Uterus (tissue), 4 donors: Measurements from ENCODE around the gene RUNDC3A. TPM values are rescaled to one million over a fixed set of nuclear protein-coding genes. Genes with fewer than 3 reads are reported as not detected.

Experiments
- DNase-seq, 2 donors: peaks; one replicate each; pipeline ENCODE4 v3.0.0-alpha.2; 2019 to 2020
- H3K27ac ChIP-seq, 2 donors: fragments of 200-600 bp; sonication (generic); 1 replicate in 1 of 2; 2 replicates in 1 of 2; pipeline ENCODE4 v1.5.1; 2016 to 2018
- H3K27me3 ChIP-seq, 2 donors: fragments of 200-600 bp; sonication (generic); one replicate each; pipeline ENCODE4 v1.5.1; 2018 to 2019; ENCODE audit warnings: control low read depth in 1 of 2
- H3K36me3 ChIP-seq, 2 donors: fragments of 200-600 bp; sonication (generic); one replicate each; pipeline ENCODE4 v1.5.1; 2019; ENCODE audit warnings: control low read depth in 1 of 2
- H3K4me1 ChIP-seq, 2 donors: fragments of 200-600 bp; sonication (generic); one replicate each; pipeline ENCODE4 v1.5.1; 2018 to 2019; ENCODE audit warnings: control low read depth in 1 of 2
- H3K4me3 ChIP-seq, 2 donors: fragments of 200-600 bp; sonication (generic); 1 replicate in 1 of 2; 2 replicates in 1 of 2; pipeline ENCODE4 v1.5.1; 2018 to 2019; ENCODE audit warnings: mild to moderate bottlenecking in 1 of 2
- H3K9me3 ChIP-seq, 2 donors: fragments of 200-600 bp; sonication (generic); one replicate each; pipeline ENCODE4 v1.5.1; 2019; ENCODE audit warnings: control low read depth in 1 of 2
- CTCF ChIP-seq, 4 experiments: fragments of 200-600 bp in 2 of 4; fragments of 450-650 bp in 2 of 4; sonication (generic) in 2 of 4; IDR thresholded peaks; one replicate each; pipeline ENCODE4 v1.5.1; 2016 to 2019; ENCODE audit warnings: antibody characterized with exemption in 4 of 4, mild to moderate bottlenecking in 2 of 4, moderate library complexity in 1 of 4
- POLR2A ChIP-seq, 2 donors: fragments of 450-650 bp; IDR thresholded peaks; one replicate each; pipeline ENCODE4 v1.6.1; 2016; ENCODE audit warnings: antibody characterized with exemption in 2 of 2, mild to moderate bottlenecking in 1 of 2, moderate library complexity in 1 of 2
- intact Hi-C: fragments of 100-400 bp; cut with DNase I; formaldehyde crosslinking; loops from one replicate; pipeline ENCODE4 v1.15.1; 2023; ENCODE audit warnings: low total_unique reads
- total RNA-seq, 4 donors: library from RNA; depleted of rRNA in 3 of 4; stranded (reverse); fragments of >200 nt in 3 of 4; gene quantifications; one replicate each; pipeline versions ENCODE4 v1.1.0 to v1.2.4, GENCODE V29; 2014 to 2023
- donor health status: DM: yes; HTN: yes; CAD: no.

The RUNDC3A gene
- total RNA-seq, 4 donors from 2014 or later: 0.69 TPM; not detected in 3

- Histone ChIP-seq H3K36me3 (no peaks in the 10 kb centered on the region), H3K4me3 (no peak overlapping the region), H3K9me3 (no peaks in the 10 kb centered on the region), H3K27ac (no peak overlapping the region), H3K4me1 (no peaks in the 10 kb centered on the region), H3K27me3 (no peaks in the 10 kb centered on the region)
- no peak for TF ChIP-seq POLR2A (IDR thresholded peaks at IDR 0.05)
- TF ChIP-seq CTCF (IDR thresholded peaks at IDR 0.05): no peak
- intact Hi-C loops: no loop called here
- DNase-seq: no peak
Measured at GRCh38 chr17:44283344-44284023, 24.9 kb upstream of the RUNDC3A start.

- TF ChIP-seq POLR2A (IDR thresholded peaks at IDR 0.05): no peak
- no peak for TF ChIP-seq CTCF (IDR thresholded peaks at IDR 0.05)
- Histone ChIP-seq H3K36me3 (no peaks in the 10 kb centered on the region), H3K4me1 (no peaks in the 10 kb centered on the region), H3K27ac (no peak overlapping the region), H3K4me3 (no peak overlapping the region), H3K9me3 (no peaks in the 10 kb centered on the region), H3K27me3 (no peaks in the 10 kb centered on the region)
- intact Hi-C loops: no loop called here
- DNase-seq: no peak
Measured at GRCh38 chr17:44284024-44284400, 24.4 kb upstream of the RUNDC3A start.

- no peaks in the 10 kb centered on the region for H3K36me3 ChIP-seq
- H3K4me1 ChIP-seq: no peaks in the 10 kb centered on the region
- no peak for DNase-seq
- no peak for TF ChIP-seq POLR2A (IDR thresholded peaks at IDR 0.05)
- TF ChIP-seq CTCF (IDR thresholded peaks at IDR 0.05): no peak
- no peaks in the 10 kb centered on the region for H3K9me3 ChIP-seq
- intact Hi-C loops: no loop called here
- H3K4me3 ChIP-seq: no peak overlapping the region
- no peak overlapping the region for H3K27ac ChIP-seq
- no peaks in the 10 kb centered on the region for H3K27me3 ChIP-seq
Measured at GRCh38 chr17:44287651-44288050, 20.8 kb upstream of the RUNDC3A start.

GRCh38 chr17:44293509-44294226, 14.7 kb upstream of the RUNDC3A start:
- intact Hi-C loops: no loop called here
- no peaks in the 10 kb centered on the region for H3K4me1 ChIP-seq
- no peak for TF ChIP-seq POLR2A (IDR thresholded peaks at IDR 0.05)
- no peak for TF ChIP-seq CTCF (IDR thresholded peaks at IDR 0.05)

GRCh38 chr17:44297975-44298374, 10.4 kb upstream of the RUNDC3A start:
- no peak for DNase-seq
- Histone ChIP-seq H3K9me3 (no peaks in the 10 kb centered on the region), H3K4me1 (no peaks in the 10 kb centered on the region), H3K27ac (no peak overlapping the region), H3K4me3 (no peak overlapping the region), H3K27me3 (no peaks in the 10 kb centered on the region), H3K36me3 (no peaks in the 10 kb centered on the region)
- TF ChIP-seq POLR2A (IDR thresholded peaks at IDR 0.05): no peak
- no peak for TF ChIP-seq CTCF (IDR thresholded peaks at IDR 0.05)
- intact Hi-C loops: no loop called here

More at GRCh38 chr17:44293509-44294226, 14.7 kb upstream of the RUNDC3A start:
- Histone ChIP-seq H3K9me3 (no peaks in the 10 kb centered on the region), H3K4me3 (no peak overlapping the region), H3K27me3 (no peaks in the 10 kb centered on the region), H3K36me3 (no peaks in the 10 kb centered on the region), H3K27ac (no peak overlapping the region)
- DNase-seq: no peak
